Effector memory CD4-positive, alpha-beta T cell (primary cell): ENCODE data around the gene IL18R1.

ENCODE experiments used
- DNase-seq, 3 donors: peaks; one replicate each; pipeline ENCODE4 v3.0.0-alpha.2; 2020
- H3K27ac ChIP-seq: 2 replicates; pipeline ENCODE4 v1.7.0; 2013; ENCODE audit warnings: mild to moderate bottlenecking, low read length, moderate library complexity; ENCODE audit not compliant: insufficient read depth, poor library complexity, severe bottlenecking
- H3K27me3 ChIP-seq: replicated peaks from 2 replicates; pipeline ENCODE4 v1.7.0; 2013; ENCODE audit warnings: mild to moderate bottlenecking, low read length; ENCODE audit not compliant: insufficient read depth, control insufficient read depth, poor library complexity, severe bottlenecking
- H3K36me3 ChIP-seq: 2 replicates; pipeline ENCODE4 v1.7.0; 2013; ENCODE audit warnings: mild to moderate bottlenecking, low read length, moderate library complexity; ENCODE audit not compliant: control insufficient read depth, insufficient read depth
- H3K4me1 ChIP-seq: 2 replicates; pipeline ENCODE4 v1.7.0; 2013; ENCODE audit warnings: low read length, mild to moderate bottlenecking; ENCODE audit not compliant: control insufficient read depth, insufficient read depth, poor library complexity, severe bottlenecking
- H3K4me3 ChIP-seq: 2 replicates; pipeline ENCODE4 v1.7.0; 2013; ENCODE audit warnings: low read length, low read depth, mild to moderate bottlenecking; ENCODE audit not compliant: insufficient read depth, poor library complexity, severe bottlenecking
- H3K9me3 ChIP-seq: 2 replicates; pipeline ENCODE4 v1.7.0; 2013; ENCODE audit warnings: mild to moderate bottlenecking, low read length, moderate library complexity; ENCODE audit not compliant: control insufficient read depth

Gene IL18R1

DNA sequence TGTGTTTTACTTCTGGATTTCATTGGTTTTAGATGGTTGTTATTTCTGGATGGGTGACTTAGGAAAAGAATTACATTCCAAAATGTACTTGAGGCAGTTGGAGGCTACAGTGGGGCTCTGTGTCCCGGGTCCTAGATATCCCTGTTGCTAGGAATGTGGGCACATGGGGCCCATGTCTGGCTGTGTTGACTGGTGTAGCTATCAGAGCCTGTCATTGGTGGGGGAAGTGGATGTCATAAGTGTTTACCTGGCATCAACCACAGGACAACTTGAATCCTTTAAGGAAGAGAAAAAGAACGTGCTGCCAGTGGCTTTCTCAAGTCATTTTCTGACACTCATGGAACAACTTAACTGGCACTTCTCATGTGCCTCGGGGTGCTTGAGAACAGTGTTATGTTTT is 30.4 kb downstream of the IL18R1 start:
- Histone ChIP-seq H3K4me1 (peaks cover 3% of the 10 kb centered on the region), H3K9me3 (no peaks in the 10 kb centered on the region), H3K36me3 (no peaks in the 10 kb centered on the region), H3K27me3 (no peaks in the 10 kb centered on the region), H3K4me3 (no peak overlapping the region), H3K27ac (no peak overlapping the region)
- no peak for DNase-seq

DNA sequence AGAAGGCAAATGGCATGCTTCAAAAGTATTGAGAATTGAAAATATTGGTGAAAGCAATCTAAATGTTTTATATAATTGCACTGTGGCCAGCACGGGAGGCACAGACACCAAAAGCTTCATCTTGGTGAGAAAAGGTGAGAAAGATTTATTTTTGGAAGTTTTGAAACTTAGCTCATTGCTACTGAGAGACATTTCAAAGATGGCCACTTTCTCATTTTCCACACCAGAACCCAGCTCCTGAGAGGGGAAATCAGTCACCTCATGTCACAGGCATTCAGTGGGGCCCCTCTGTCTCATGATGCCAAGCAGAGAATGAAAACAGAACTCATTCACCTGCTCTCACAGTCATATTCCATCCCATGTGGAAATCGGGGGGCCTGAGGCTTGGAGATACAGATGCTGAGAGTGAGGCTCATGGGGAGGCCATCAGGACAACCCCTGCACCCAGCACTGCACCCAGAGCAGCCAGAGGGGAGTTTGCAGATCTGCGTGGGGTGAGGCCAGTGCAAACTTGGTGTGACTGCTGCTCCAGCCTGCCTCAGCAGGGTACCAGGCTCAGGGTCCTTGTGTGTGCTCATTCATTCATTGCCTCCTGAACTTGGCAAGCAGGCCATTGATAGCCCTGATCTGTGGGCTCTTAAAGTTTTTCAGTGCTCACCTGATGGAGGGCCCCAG is 31.4 kb downstream of the IL18R1 start:
- H3K36me3 ChIP-seq = no peaks in the 10 kb centered on the region
- H3K4me1 ChIP-seq = peaks cover 11% of the 10 kb centered on the region
- H3K27me3 ChIP-seq = no peaks in the 10 kb centered on the region
- no peak for DNase-seq
- H3K9me3 ChIP-seq = no peaks in the 10 kb centered on the region
- no peak overlapping the region for H3K4me3 ChIP-seq
- H3K27ac ChIP-seq = no peak overlapping the region

DNA sequence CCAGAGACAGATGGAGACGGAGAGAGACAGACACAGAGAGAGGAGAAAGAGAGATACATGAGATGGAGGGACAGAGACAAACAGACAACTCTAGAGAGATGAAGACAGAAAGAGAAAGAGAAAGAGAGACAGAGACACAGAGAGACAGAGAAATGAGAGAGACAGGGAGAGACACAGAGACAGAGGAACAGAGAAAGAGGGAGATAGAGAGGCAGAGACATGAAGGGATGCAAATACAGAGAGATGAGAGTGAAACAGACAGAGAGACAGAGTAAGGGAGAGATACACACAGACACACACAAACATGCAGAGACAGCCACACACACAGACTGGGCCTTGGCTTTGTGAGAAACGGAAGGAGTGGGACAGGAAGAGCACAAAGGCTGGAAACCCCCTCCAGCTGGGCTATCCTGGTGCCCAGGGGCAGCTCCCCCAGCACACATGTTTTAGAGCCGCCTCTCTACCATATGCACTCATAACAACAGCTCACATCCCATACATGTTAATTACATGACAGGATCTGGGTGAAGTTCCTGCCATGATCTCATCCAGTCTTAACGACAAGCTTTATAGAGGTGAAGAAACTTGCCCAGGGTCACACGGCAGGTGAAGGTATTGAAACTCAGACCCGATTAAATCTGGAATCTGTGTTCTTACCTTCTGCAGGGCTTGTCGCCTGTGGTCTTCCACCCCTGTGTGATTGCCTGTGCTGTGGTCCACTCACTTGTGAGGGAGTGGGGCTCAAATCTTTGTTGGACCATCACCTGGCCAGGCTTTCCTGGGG is 32.4 kb downstream of the IL18R1 start:
- no peak overlapping the region for H3K27ac ChIP-seq
- no peak overlapping the region for H3K4me3 ChIP-seq
- H3K4me1 ChIP-seq = peaks cover 11% of the 10 kb centered on the region
- DNase-seq = no peak
- H3K9me3 ChIP-seq = no peaks in the 10 kb centered on the region
- no peaks in the 10 kb centered on the region for H3K27me3 ChIP-seq
- no peaks in the 10 kb centered on the region for H3K36me3 ChIP-seq

- H3K27ac ChIP-seq = no peak overlapping the region
- H3K9me3 ChIP-seq = no peaks in the 10 kb centered on the region
- no peaks in the 10 kb centered on the region for H3K27me3 ChIP-seq
- no peak overlapping the region for H3K4me3 ChIP-seq
- H3K4me1 ChIP-seq = peaks cover 11% of the 10 kb centered on the region
- no peak for DNase-seq
- H3K36me3 ChIP-seq = no peaks in the 10 kb centered on the region
Observed at GRCh38 chr2:102391565-102391964, 36.0 kb downstream of the IL18R1 start.

DNA sequence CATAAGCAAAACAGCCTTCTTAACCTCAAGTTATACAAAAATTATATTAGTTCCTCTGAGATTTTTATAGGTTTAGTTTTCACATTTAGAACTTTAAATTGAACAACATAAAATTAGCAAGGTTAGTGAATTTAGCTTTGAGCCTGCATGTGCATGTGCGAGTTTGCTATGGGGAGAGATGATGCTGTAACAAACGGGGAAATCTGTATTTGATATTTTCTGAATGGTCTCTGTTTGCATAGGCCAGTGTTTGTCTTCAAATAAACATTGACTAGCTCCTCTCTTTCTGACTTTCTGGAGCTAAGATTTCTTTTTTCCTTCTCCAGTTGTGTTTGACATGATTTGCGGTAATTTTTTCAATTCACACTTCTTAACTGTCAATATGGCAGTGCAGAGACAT is 36.5 kb downstream of the IL18R1 start:
- peaks cover 11% of the 10 kb centered on the region for H3K4me1 ChIP-seq
- no peak overlapping the region for H3K4me3 ChIP-seq
- no peak overlapping the region for H3K27ac ChIP-seq
- DNase-seq = no peak
- no peaks in the 10 kb centered on the region for H3K27me3 ChIP-seq
- H3K9me3 ChIP-seq = no peaks in the 10 kb centered on the region
- H3K36me3 ChIP-seq = no peaks in the 10 kb centered on the region

DNA sequence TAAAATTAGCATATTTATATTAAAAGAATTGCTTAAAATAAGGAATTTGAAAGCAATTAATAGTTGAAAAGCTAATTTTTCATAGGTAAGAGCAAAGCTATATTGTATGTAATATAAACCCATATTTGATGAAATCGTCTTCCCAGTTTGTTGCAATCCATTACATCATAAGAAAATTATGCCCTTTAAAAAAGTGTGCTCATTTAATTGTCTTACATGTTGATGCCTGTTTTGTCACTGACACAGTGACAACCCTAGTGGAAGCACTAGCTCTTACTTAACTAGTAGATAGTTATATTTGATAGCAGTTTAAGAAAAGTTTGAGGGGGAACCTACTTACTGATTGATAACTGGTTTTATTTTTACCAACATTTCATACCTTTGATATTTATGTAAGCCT is 37.3 kb downstream of the IL18R1 start:
- H3K27ac ChIP-seq = no peak overlapping the region
- DNase-seq = no peak
- H3K4me1 ChIP-seq = peaks cover 11% of the 10 kb centered on the region
- H3K9me3 ChIP-seq = no peaks in the 10 kb centered on the region
- H3K36me3 ChIP-seq = no peaks in the 10 kb centered on the region
- no peaks in the 10 kb centered on the region for H3K27me3 ChIP-seq
- H3K4me3 ChIP-seq = no peak overlapping the region

DNA sequence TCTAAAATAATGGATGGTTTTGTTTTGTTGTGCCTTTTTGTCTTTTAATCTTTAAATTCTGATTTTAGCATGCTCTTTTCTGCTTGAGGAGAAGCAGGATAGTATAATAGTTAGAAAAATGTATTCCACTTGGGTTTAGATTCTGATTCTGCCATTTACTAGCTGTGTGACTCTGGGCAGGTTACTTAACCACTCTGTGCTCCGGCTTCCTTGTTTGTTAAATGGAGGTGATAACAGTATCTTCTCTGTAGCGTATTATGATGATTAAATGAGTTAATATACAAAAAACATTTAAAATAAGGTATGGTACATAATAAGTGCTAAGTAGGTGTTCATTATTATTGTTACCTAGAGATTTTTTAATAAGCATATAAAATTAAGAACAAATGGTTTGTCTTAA is 40.4 kb downstream of the IL18R1 start:
- peaks cover 8% of the 10 kb centered on the region for H3K4me1 ChIP-seq
- H3K36me3 ChIP-seq = no peaks in the 10 kb centered on the region
- no peaks in the 10 kb centered on the region for H3K9me3 ChIP-seq
- no peaks in the 10 kb centered on the region for H3K27me3 ChIP-seq
- no peak overlapping the region for H3K4me3 ChIP-seq
- no peak overlapping the region for H3K27ac ChIP-seq
- no peak for DNase-seq

GRCh38 chr2:102397209-102397608 is 41.6 kb downstream of the IL18R1 start:
- no peaks in the 10 kb centered on the region for H3K36me3 ChIP-seq
- H3K9me3 ChIP-seq = no peaks in the 10 kb centered on the region
- H3K4me3 ChIP-seq = no peak overlapping the region
- H3K27ac ChIP-seq = no peak overlapping the region
- H3K4me1 ChIP-seq = no peaks in the 10 kb centered on the region
- no peak for DNase-seq
- no peaks in the 10 kb centered on the region for H3K27me3 ChIP-seq

- no peak for DNase-seq
- Histone ChIP-seq H3K36me3 (no peaks in the 10 kb centered on the region), H3K4me1 (no peaks in the 10 kb centered on the region), H3K27ac (no peak overlapping the region), H3K27me3 (no peaks in the 10 kb centered on the region), H3K4me3 (no peak overlapping the region), H3K9me3 (no peaks in the 10 kb centered on the region)
Observed at GRCh38 chr2:102399499-102400141, 44.0 kb downstream of the IL18R1 start.

GRCh38 chr2:102401456-102401855 is 45.9 kb downstream of the IL18R1 start:
- no peak overlapping the region for H3K4me3 ChIP-seq
- H3K36me3 ChIP-seq = no peaks in the 10 kb centered on the region
- DNase-seq = no peak
- no peak overlapping the region for H3K27ac ChIP-seq
- no peaks in the 10 kb centered on the region for H3K9me3 ChIP-seq
- H3K27me3 ChIP-seq = no peaks in the 10 kb centered on the region
- no peaks in the 10 kb centered on the region for H3K4me1 ChIP-seq
